Midbrain (tissue), 1 donor: ENCODE results near the gene ZNF215.
"Not testable (repeated sequence)": the region's sequence is repeated elsewhere in the genome, so short reads cannot be mapped to it uniquely, and the experiment has no call there.

Experiments
- DNase-seq: peaks from one replicate; lab custom pipeline; 2025; lab: John Stamatoyannopoulos, UW

Gene ZNF215

GRCh38 chr11:6941970-6942369 lies 15.7 kb downstream of the ZNF215 start:
- DNase-seq: no peak

- DNase-seq: no peak
These were observed 16.9 kb downstream of the ZNF215 start for GRCh38 chr11:6943131-6943530.

GRCh38 chr11:6954248-6954647 lies 28.0 kb downstream of the ZNF215 start:
- DNase-seq: not testable (repeated sequence)

GRCh38 chr11:6962141-6962540 lies 35.9 kb downstream of the ZNF215 start:
- no peak for DNase-seq

- no peak for DNase-seq
These were observed 36.4 kb downstream of the ZNF215 start for GRCh38 chr11:6962673-6963072.

GRCh38 chr11:6968816-6969215 lies 42.6 kb downstream of the ZNF215 start:
- no peak for DNase-seq

GRCh38 chr11:6969854-6970253 lies 43.6 kb downstream of the ZNF215 start:
- not testable (repeated sequence) for DNase-seq

GRCh38 chr11:6979365-6979764 lies 53.1 kb downstream of the ZNF215 start:
- no peak for DNase-seq

- DNase-seq: no peak
These were observed 60.3 kb downstream of the ZNF215 start for GRCh38 chr11:6986487-6986886.

GRCh38 chr11:6988506-6988905 lies 62.3 kb downstream of the ZNF215 start:
- no peak for DNase-seq

GRCh38 chr11:6991227-6991626 lies 65.0 kb downstream of the ZNF215 start:
- no peak for DNase-seq

GRCh38 chr11:6992026-6992425 lies 65.8 kb downstream of the ZNF215 start:
- no peak for DNase-seq

GRCh38 chr11:6992457-6993417 lies 66.5 kb downstream of the ZNF215 start:
- no peak for DNase-seq

- no peak for DNase-seq
These were observed 69.5 kb downstream of the ZNF215 start for GRCh38 chr11:6995703-6996102.

- no peak for DNase-seq
These were observed 78.3 kb downstream of the ZNF215 start for GRCh38 chr11:7004482-7004881.
